IMR-90 (cell line): ENCODE results near the gene TENT5A.

Source experiments
- BHLHE40 ChIP-seq: fragments of 150-350 bp; IDR thresholded peaks from 2 replicates; pipeline ENCODE4 v1.6.1; 2016; ENCODE audit warnings: mild to moderate bottlenecking, low read depth, low read length
- CTCF ChIP-seq: conservative IDR thresholded peaks from 2 replicates; pipeline ENCODE4 v1.5.1; 2012; ENCODE audit warnings: mild to moderate bottlenecking, low read depth, low read length, improper control_type of control experiment
- MAFK ChIP-seq: IDR thresholded peaks from 2 replicates; pipeline ENCODE4 v1.6.1; 2012; ENCODE audit warnings: low read depth, low read length, improper control_type of control experiment
- MAZ ChIP-seq: IDR thresholded peaks from 2 replicates; pipeline ENCODE4 v1.6.1; 2012; ENCODE audit warnings: low read depth, mild to moderate bottlenecking, low read length, improper control_type of control experiment, moderate library complexity, borderline replicate concordance
- NFE2L2 ChIP-seq: fragments of 150-350 bp; IDR thresholded peaks from 2 replicates; pipeline ENCODE4 v1.6.1; 2016; ENCODE audit warnings: low read depth, mild to moderate bottlenecking, low read length
- POLR2A ChIP-seq: IDR thresholded peaks from 2 replicates; pipeline ENCODE4 v1.6.1; 2012; ENCODE audit warnings: mild to moderate bottlenecking, low read depth, low read length
- RAD21 ChIP-seq: IDR thresholded peaks from 2 replicates; pipeline ENCODE4 v1.6.1; 2012; ENCODE audit warnings: low read length, improper control_type of control experiment
- SMC3 ChIP-seq: fragments of 150-350 bp; IDR thresholded peaks from 2 replicates; pipeline ENCODE4 v1.6.1; 2016; ENCODE audit warnings: low read depth, mild to moderate bottlenecking, antibody characterized with exemption, low read length, moderate library complexity
- USF2 ChIP-seq: fragments of 150-350 bp; IDR thresholded peaks from 2 replicates; pipeline ENCODE4 v1.6.1; 2017; ENCODE audit warnings: mild to moderate bottlenecking, antibody characterized with exemption, low read length, low read depth

GRCh38 chr6:81791756-81792155 is 39.3 kb upstream of the TENT5A start:
- no peak for TF ChIP-seq CTCF
- TF ChIP-seq POLR2A, result no peak
- TF ChIP-seq MAZ, result no peak
- no peak for TF ChIP-seq SMC3
- no peak for TF ChIP-seq BHLHE40
- TF ChIP-seq USF2, result no peak
- no peak for TF ChIP-seq MAFK
- TF ChIP-seq NFE2L2, result no peak
- TF ChIP-seq RAD21, result no peak
